SK-N-SH (cell line): ENCODE results near the gene RWDD4. TPM values are rescaled to one million over a fixed set of nuclear protein-coding genes. Genes with fewer than 3 reads are reported as not detected.

Experiments used
- CTCF ChIA-PET: fragments of 300-600, 350-600 bp; formaldehyde crosslinking; extraction: SDS; loops from one replicate; lab custom pipeline; 2021; lab: Yijun Ruan, JAX
- POLR2A ChIA-PET: fragments of 350-600 bp; sonication (Branson Sonifier 250); formaldehyde crosslinking; extraction: SDS; loops from one replicate; lab custom pipeline; 2020; ENCODE audit warnings: antibody characterized with exemption, inconsistent platforms; lab: Yijun Ruan, JAX
- DNase-seq: peaks from one replicate; pipeline ENCODE4 v3.0.0; 2012
- H2AFZ ChIP-seq: fragments of 200-600 bp; sonication (generic); 2 replicates; pipeline ENCODE4 v1.8.1; 2016; ENCODE audit warnings: antibody characterized with exemption, mild to moderate bottlenecking, low read depth
- H3F3A ChIP-seq: fragments of 200-600 bp; sonication (generic); replicated peaks from 2 replicates; pipeline ENCODE3; 2016; ENCODE audit warnings: antibody characterized with exemption, mild to moderate bottlenecking; ENCODE audit not compliant: insufficient read depth
- H3K27ac ChIP-seq, 2 experiments: fragments of 200-500 bp in 1 of 2; fragments of 200-600 bp in 1 of 2; sonication (Bioruptor generic) in 1 of 2; sonication (generic), shearing (Covaris generic) in 1 of 2; 2 replicates each; pipeline versions ENCODE4 v1.5.1 to v1.6.1; 2014 to 2016; ENCODE audit warnings: low read depth in 2 of 2, inconsistent platforms in 1 of 2, low read length in 1 of 2, mild to moderate bottlenecking in 1 of 2, mixed read lengths in 1 of 2
- H3K27me3 ChIP-seq: fragments of 200-600 bp; sonication (generic), shearing (Covaris generic); 2 replicates; pipeline ENCODE4 v1.6.1; 2016; ENCODE audit warnings: mixed run types; ENCODE audit not compliant: insufficient read depth
- H3K36me3 ChIP-seq, 2 experiments: fragments of 200-500 bp in 1 of 2; fragments of 200-600 bp in 1 of 2; sonication (Bioruptor generic) in 1 of 2; sonication (generic) in 1 of 2; replicated peaks in 1 of 2; 2 replicates each; pipeline versions ENCODE3 to v1.5.1; 2014 to 2016; ENCODE audit warnings: low read length in 1 of 2, mild to moderate bottlenecking in 1 of 2; ENCODE audit not compliant: insufficient read depth in 2 of 2, control insufficient read depth in 1 of 2
- H3K4me1 ChIP-seq, 2 experiments: fragments of 200-500 bp in 1 of 2; fragments of 200-600 bp in 1 of 2; sonication (Bioruptor generic) in 1 of 2; sonication (generic), shearing (Covaris generic) in 1 of 2; 2 replicates each; pipeline versions ENCODE4 v1.5.1 to v1.6.1; 2014 to 2016; ENCODE audit warnings: low read depth in 1 of 2, low read length in 1 of 2, mixed run types in 1 of 2; ENCODE audit not compliant: insufficient read depth in 2 of 2, control insufficient read depth in 1 of 2
- H3K4me2 ChIP-seq: fragments of 200-600 bp; sonication (generic), shearing (Covaris generic); 2 replicates; pipeline ENCODE4 v1.6.1; 2017; ENCODE audit warnings: mixed run types
- H3K4me3 ChIP-seq, 2 experiments: fragments of 200-500 bp in 1 of 2; fragments of 200-600 bp in 1 of 2; sonication (Bioruptor generic) in 1 of 2; sonication (generic), shearing (Covaris generic) in 1 of 2; 2 replicates each; pipeline versions ENCODE4 v1.5.1 to v1.8.1; 2014 to 2016; ENCODE audit warnings: low read depth in 2 of 2, inconsistent platforms in 1 of 2, low read length in 1 of 2, mild to moderate bottlenecking in 1 of 2, mixed read lengths in 1 of 2, moderate library complexity in 1 of 2
- H3K79me2 ChIP-seq: fragments of 200-600 bp; sonication (generic); 2 replicates; pipeline ENCODE4 v1.8.1; 2017; ENCODE audit warnings: mild to moderate bottlenecking; ENCODE audit not compliant: insufficient read depth
- H3K9ac ChIP-seq: fragments of 200-600 bp; sonication (generic); 2 replicates; pipeline ENCODE4 v1.6.1; 2017; ENCODE audit warnings: mixed run types
- H3K9me2 ChIP-seq: fragments of 200-600 bp; sonication (generic); 2 replicates; pipeline ENCODE4 v1.6.1; 2017; ENCODE audit warnings: mixed run types
- H3K9me3 ChIP-seq: fragments of 200-600 bp; sonication (generic); 2 replicates; pipeline ENCODE4 v1.6.1; 2017; ENCODE audit warnings: mixed run types, mild to moderate bottlenecking, moderate library complexity
- H4K20me1 ChIP-seq: fragments of 200-600 bp; sonication (generic); 2 replicates; pipeline ENCODE4 v1.6.1; 2017; ENCODE audit warnings: mild to moderate bottlenecking, mixed run types; ENCODE audit not compliant: insufficient read depth
- CHD2 ChIP-seq: fragments of 150-350 bp; IDR thresholded peaks from 2 replicates; pipeline ENCODE4 v1.6.1; 2018; ENCODE audit warnings: low read length; ENCODE audit not compliant: partially characterized antibody
- EP300 ChIP-seq, 2 experiments: IDR thresholded peaks; 2 replicates each; pipeline versions ENCODE4 v1.4.0 to v1.6.1; 2012; ENCODE audit warnings: borderline replicate concordance in 1 of 2, low read depth in 1 of 2, low read length in 1 of 2
- FOXJ3 ChIP-seq: sonication (generic); formaldehyde crosslinking; IDR thresholded peaks from 2 replicates; pipeline ENCODE4 v1.5.1; 2020; ENCODE audit warnings: mild to moderate bottlenecking, missing genetic modification reagents
- MEF2A ChIP-seq: IDR thresholded peaks from 2 replicates; pipeline ENCODE4 v1.4.0; 2012; ENCODE audit warnings: low read depth, borderline replicate concordance
- MXI1 ChIP-seq: IDR thresholded peaks from 2 replicates; pipeline ENCODE4 v1.6.1; 2012; ENCODE audit warnings: mild to moderate bottlenecking, low read depth, low read length, improper control_type of control experiment
- NRF1 ChIP-seq: IDR thresholded peaks from 2 replicates; pipeline ENCODE4 v1.6.1; 2012; ENCODE audit warnings: low read depth, mild to moderate bottlenecking, low read length
- POLR2AphosphoS5 ChIP-seq: IDR thresholded peaks from 2 replicates; pipeline ENCODE4 v1.6.1; 2012; ENCODE audit warnings: low read depth, low read length
- RAD21 ChIP-seq: IDR thresholded peaks from 2 replicates; pipeline ENCODE4 v1.6.1; 2012; ENCODE audit warnings: mild to moderate bottlenecking, low read length
- RFX5 ChIP-seq: IDR thresholded peaks from 2 replicates; pipeline ENCODE4 v1.6.1; 2012; ENCODE audit warnings: mild to moderate bottlenecking, improper control_type of control experiment, low read length
- RXRA ChIP-seq: IDR thresholded peaks from 2 replicates; pipeline ENCODE4 v1.4.0; 2012; ENCODE audit warnings: low read depth, mild to moderate bottlenecking, borderline replicate concordance
- SIN3A ChIP-seq: IDR thresholded peaks from 2 replicates; pipeline ENCODE4 v1.6.1; 2012; ENCODE audit warnings: low read depth, mild to moderate bottlenecking, low read length, moderate library complexity, borderline replicate concordance
- TAF1 ChIP-seq: IDR thresholded peaks from 2 replicates; pipeline ENCODE4 v1.6.1; 2012; ENCODE audit warnings: low read depth, mild to moderate bottlenecking, low read length, moderate library complexity, borderline replicate concordance
- TEAD4 ChIP-seq: IDR thresholded peaks from 2 replicates; pipeline ENCODE4 v1.4.0; 2012; ENCODE audit warnings: mild to moderate bottlenecking, borderline replicate concordance; ENCODE audit not compliant: insufficient read depth
- YY1 ChIP-seq: IDR thresholded peaks from 2 replicates; pipeline ENCODE4 v1.4.0; 2012; ENCODE audit warnings: low read depth, mild to moderate bottlenecking
- WGBS: methylation state at CpG from one replicate; pipeline ENCODE4 v1.1.6; 2017; ENCODE audit warnings: low lambda C conversion rate; 5-methylcytosine and 5-hydroxymethylcytosine counted together
- polyA plus RNA-seq, 3 experiments: library from polyadenylated mRNA; depleted of rRNA; stranded (reverse); fragments of >200 nt; gene quantifications; 2 replicates each; pipeline ENCODE4 v1.2.3, GENCODE V29; 2012
- TF ChIP-seq, protein P1 (sequence below): fragments of 150-350 bp; IDR thresholded peaks from 2 replicates; pipeline ENCODE4 v1.6.1; 2016; ENCODE audit warnings: mild to moderate bottlenecking, low read depth, low read length
- TF ChIP-seq, protein P2 (sequence below): IDR thresholded peaks from 2 replicates; pipeline ENCODE4 v1.4.0; 2012; ENCODE audit warnings: low read depth
- TF ChIP-seq, protein P3 (sequence below): IDR thresholded peaks from 2 replicates; pipeline ENCODE4; 2012
- TF ChIP-seq, protein P4 (sequence below): IDR thresholded peaks from 2 replicates; pipeline ENCODE4 v1.4.0; 2012; ENCODE audit warnings: low read depth, borderline replicate concordance
- TF ChIP-seq, protein P5 (sequence below): fragments of 150-350 bp; IDR thresholded peaks from 2 replicates; pipeline ENCODE4 v1.6.1; 2017; ENCODE audit warnings: antibody characterized with exemption, low read length, low read depth, borderline replicate concordance
- TF ChIP-seq, protein P6 (sequence below): fragments of 200-600 bp; sonication (generic); IDR thresholded peaks from 2 replicates; pipeline ENCODE4 v1.6.1; 2017; ENCODE audit warnings: antibody characterized with exemption, mild to moderate bottlenecking, moderate library complexity

The RWDD4 gene
- polyA plus RNA-seq, 1 of the 3 experiments (the other 2 are of a cell fraction), result 7.7 TPM

DNA sequence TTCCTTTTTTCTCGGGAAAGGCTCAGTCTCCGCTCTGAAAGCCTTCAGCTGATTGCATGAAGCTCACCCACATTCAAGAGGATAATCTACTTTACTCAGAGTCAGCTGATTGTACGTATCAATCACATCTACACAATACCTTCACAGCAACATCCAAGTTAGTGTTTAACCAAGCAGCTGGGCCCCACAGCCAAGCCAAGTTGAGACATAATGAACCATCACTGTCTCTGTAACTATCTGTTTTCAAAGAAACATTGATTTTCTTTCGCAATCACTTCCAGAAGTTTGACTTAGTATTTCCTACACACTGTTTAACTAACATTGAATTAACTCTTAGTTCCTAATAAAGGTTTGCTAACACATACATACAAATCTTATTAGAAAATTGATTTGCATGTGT is 40.3 kb downstream of the RWDD4 start (continued):
- TF ChIP-seq YY1 (no peak), RXRA (no peak), TEAD4 (no peak), SIN3A (no peak), NRF1 (no peak)
- TF ChIP-seq, protein P1, sequence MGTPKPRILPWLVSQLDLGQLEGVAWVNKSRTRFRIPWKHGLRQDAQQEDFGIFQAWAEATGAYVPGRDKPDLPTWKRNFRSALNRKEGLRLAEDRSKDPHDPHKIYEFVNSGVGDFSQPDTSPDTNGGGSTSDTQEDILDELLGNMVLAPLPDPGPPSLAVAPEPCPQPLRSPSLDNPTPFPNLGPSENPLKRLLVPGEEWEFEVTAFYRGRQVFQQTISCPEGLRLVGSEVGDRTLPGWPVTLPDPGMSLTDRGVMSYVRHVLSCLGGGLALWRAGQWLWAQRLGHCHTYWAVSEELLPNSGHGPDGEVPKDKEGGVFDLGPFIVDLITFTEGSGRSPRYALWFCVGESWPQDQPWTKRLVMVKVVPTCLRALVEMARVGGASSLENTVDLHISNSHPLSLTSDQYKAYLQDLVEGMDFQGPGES, result no peak

DNA sequence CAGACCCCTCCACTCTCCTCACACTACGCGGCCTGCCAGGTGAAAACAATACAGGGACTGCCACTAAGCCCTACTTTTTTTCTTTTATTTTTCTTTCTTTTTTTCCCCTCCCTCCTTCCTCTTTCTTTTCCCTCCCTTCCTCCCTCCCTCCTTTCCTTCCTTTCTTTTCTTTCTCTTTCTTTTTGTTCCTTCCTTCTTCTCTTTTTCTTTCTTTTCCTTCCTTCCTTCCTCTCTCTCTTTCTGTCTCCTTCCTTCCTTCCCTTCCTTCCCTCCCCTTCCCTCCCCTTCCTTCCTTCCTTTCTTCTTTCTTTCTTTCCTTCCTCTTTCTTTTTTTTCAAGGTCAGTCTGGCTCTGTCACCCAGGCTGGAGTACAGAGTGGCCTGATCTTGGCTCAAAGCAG is 41.9 kb downstream of the RWDD4 start:
- Histone ChIP-seq H2AFZ (no peak overlapping the region), H4K20me1 (no peaks in the 10 kb centered on the region), H3K4me3 (no peak overlapping the region), H3K27me3 (no peaks in the 10 kb centered on the region), H3K4me1 (peaks cover 0 to 5% of the 10 kb centered on the region in 2 experiments; a peak in 1 of 4 replicates), H3K9ac (no peak overlapping the region), H3K36me3 (no peaks in the 10 kb centered on the region), H3K27ac (no peak overlapping the region), H3K4me2 (no peak overlapping the region), H3K9me3 (no peaks in the 10 kb centered on the region), H3F3A (no peaks in the 10 kb centered on the region), H3K9me2 (no peaks in the 10 kb centered on the region), H3K79me2 (no peaks in the 10 kb centered on the region)
- TF ChIP-seq TAF1 (no peak), MEF2A (no peak), CHD2 (no peak), EP300 (IDR thresholded peaks at IDR 0.05; ENCODE audit: borderline replicate concordance in 1 of 2, low read depth in 1 of 2, low read length in 1 of 2) (no peak), NRF1 (no peak), RFX5 (no peak), FOXJ3 (CRISPR knock-in tag) (no peak), POLR2AphosphoS5 (no peak), RAD21 (no peak), SIN3A (no peak), MXI1 (no peak)
- TF ChIP-seq, protein P2, sequence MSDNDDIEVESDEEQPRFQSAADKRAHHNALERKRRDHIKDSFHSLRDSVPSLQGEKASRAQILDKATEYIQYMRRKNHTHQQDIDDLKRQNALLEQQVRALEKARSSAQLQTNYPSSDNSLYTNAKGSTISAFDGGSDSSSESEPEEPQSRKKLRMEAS, result no peak
- TF ChIP-seq, protein P3, sequence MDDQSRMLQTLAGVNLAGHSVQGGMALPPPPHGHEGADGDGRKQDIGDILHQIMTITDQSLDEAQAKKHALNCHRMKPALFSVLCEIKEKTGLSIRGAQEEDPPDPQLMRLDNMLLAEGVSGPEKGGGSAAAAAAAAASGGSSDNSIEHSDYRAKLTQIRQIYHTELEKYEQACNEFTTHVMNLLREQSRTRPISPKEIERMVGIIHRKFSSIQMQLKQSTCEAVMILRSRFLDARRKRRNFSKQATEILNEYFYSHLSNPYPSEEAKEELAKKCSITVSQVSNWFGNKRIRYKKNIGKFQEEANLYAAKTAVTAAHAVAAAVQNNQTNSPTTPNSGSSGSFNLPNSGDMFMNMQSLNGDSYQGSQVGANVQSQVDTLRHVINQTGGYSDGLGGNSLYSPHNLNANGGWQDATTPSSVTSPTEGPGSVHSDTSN, result no peak
- TF ChIP-seq, protein P4, sequence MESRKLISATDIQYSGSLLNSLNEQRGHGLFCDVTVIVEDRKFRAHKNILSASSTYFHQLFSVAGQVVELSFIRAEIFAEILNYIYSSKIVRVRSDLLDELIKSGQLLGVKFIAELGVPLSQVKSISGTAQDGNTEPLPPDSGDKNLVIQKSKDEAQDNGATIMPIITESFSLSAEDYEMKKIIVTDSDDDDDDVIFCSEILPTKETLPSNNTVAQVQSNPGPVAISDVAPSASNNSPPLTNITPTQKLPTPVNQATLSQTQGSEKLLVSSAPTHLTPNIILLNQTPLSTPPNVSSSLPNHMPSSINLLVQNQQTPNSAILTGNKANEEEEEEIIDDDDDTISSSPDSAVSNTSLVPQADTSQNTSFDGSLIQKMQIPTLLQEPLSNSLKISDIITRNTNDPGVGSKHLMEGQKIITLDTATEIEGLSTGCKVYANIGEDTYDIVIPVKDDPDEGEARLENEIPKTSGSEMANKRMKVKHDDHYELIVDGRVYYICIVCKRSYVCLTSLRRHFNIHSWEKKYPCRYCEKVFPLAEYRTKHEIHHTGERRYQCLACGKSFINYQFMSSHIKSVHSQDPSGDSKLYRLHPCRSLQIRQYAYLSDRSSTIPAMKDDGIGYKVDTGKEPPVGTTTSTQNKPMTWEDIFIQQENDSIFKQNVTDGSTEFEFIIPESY, result no peak
- TF ChIP-seq, protein P1, result no peak
- TF ChIP-seq, protein P5, sequence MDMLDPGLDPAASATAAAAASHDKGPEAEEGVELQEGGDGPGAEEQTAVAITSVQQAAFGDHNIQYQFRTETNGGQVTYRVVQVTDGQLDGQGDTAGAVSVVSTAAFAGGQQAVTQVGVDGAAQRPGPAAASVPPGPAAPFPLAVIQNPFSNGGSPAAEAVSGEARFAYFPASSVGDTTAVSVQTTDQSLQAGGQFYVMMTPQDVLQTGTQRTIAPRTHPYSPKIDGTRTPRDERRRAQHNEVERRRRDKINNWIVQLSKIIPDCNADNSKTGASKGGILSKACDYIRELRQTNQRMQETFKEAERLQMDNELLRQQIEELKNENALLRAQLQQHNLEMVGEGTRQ, result no peak
- TF ChIP-seq, protein P6, sequence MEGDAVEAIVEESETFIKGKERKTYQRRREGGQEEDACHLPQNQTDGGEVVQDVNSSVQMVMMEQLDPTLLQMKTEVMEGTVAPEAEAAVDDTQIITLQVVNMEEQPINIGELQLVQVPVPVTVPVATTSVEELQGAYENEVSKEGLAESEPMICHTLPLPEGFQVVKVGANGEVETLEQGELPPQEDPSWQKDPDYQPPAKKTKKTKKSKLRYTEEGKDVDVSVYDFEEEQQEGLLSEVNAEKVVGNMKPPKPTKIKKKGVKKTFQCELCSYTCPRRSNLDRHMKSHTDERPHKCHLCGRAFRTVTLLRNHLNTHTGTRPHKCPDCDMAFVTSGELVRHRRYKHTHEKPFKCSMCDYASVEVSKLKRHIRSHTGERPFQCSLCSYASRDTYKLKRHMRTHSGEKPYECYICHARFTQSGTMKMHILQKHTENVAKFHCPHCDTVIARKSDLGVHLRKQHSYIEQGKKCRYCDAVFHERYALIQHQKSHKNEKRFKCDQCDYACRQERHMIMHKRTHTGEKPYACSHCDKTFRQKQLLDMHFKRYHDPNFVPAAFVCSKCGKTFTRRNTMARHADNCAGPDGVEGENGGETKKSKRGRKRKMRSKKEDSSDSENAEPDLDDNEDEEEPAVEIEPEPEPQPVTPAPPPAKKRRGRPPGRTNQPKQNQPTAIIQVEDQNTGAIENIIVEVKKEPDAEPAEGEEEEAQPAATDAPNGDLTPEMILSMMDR, result no peak
- ChIA-PET POLR2A (no interaction called here), CTCF (no interaction called here)
- 94% methylated on average over 2 of the region's 2 CpGs for WGBS
- no peak for DNase-seq
